ENCODE measurements around the gene SFR1.

- no peak for TF ChIP-seq CTCF (optimal IDR thresholded peaks at IDR 0.05 in 1 of 3, IDR thresholded peaks at IDR 0.05 in 1 of 3, conservative IDR thresholded peaks at IDR 0.05 in 1 of 3; ENCODE audit: extremely low read depth in 1 of 3, insufficient read depth in 2 of 3, low read length in 3 of 3)
- no peak for TF ChIP-seq EZH2 (IDR thresholded peaks at IDR 0.05; ENCODE audit: low read length)
Observed at GRCh38 chr10:104143829-104144228, 21.9 kb downstream of the SFR1 start.
